ENCODE results near the gene MOB3A.
A peak's percentile ranks its signal among the peaks of the same experiment; 100 is the strongest.

The MOB3A gene

DNA sequence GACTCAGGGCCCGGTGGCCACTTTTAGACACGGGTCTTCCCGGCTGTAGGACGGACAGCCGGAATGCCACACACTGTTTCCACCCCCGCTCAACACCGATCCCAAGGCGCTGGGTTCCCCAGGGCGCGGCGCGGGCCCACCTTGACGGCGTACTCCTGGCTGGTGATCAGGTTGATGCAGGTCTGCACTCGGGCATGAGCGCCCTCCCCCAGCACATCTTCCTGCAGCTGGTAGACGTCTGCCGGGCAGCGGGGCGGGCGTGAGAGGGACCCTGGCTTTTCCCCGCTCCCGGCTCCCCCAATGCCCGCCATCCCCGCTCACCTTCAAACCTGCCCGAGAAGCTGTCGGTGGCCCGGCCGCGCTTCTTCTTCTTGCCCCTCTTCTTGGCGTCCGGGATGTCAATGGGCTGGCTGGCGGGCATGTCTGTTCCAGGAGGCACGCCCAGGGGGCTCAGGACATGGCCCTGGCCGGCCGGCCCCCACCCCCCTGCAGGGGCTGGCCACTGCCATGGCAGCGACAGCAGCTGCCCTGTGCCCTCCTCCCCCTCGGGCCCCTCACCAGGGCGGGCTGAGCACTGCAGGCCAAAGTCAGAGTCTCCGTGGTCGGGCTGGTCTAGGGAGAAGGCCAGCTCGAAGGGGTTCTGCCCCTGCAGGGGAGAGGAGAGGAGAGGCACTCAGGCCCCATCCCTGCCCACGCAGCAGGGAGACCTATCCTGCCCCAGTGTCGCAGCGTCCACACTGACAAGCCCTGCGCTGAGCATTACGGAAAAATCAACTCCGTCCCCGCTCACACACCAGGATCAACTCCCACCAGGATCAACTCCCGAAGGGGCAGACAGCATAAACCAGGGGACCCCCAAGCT, 49.8 kb downstream of the MOB3A start:
- peaks cover 41% of the 10 kb centered on the region for H3K4me1 Mint-ChIP-seq
- peak overlapping the region; percentile 85 for H3K4me3 Mint-ChIP-seq

GRCh38 chr19:2045501-2046045, 50.6 kb downstream of the MOB3A start:
- H3K9me3 Mint-ChIP-seq: no peaks in the 10 kb centered on the region
- ATAC-seq (replicated peaks; ENCODE audit: extremely low read depth, poor library complexity, severe bottlenecking): no peak
- H3K4me3 Mint-ChIP-seq: no peak overlapping the region
- peaks cover 70% of the 10 kb centered on the region for H3K36me3 Mint-ChIP-seq (ENCODE audit: insufficient read depth)
- peaks cover 42% of the 10 kb centered on the region for H3K4me1 Mint-ChIP-seq
- H3K27ac Mint-ChIP-seq (ENCODE audit: low read depth): peak overlapping the region; percentile 97
- no peaks in the 10 kb centered on the region for H3K27me3 Mint-ChIP-seq
- no peak for DNase-seq (ENCODE audit: low spot score in 2 of 2)

More for the DNA sequence above, 49.8 kb downstream of the MOB3A start:
- DNase-seq (ENCODE audit: low spot score in 2 of 2) (no peak), ATAC-seq (replicated peaks; ENCODE audit: extremely low read depth, poor library complexity, severe bottlenecking) (no peak)
- no peaks in the 10 kb centered on the region for H3K9me3 Mint-ChIP-seq
- no peaks in the 10 kb centered on the region for H3K27me3 Mint-ChIP-seq
- H3K36me3 Mint-ChIP-seq (ENCODE audit: insufficient read depth): peaks cover 66% of the 10 kb centered on the region
- H3K27ac Mint-ChIP-seq (ENCODE audit: low read depth): peak overlapping the region; percentile 97

DNA sequence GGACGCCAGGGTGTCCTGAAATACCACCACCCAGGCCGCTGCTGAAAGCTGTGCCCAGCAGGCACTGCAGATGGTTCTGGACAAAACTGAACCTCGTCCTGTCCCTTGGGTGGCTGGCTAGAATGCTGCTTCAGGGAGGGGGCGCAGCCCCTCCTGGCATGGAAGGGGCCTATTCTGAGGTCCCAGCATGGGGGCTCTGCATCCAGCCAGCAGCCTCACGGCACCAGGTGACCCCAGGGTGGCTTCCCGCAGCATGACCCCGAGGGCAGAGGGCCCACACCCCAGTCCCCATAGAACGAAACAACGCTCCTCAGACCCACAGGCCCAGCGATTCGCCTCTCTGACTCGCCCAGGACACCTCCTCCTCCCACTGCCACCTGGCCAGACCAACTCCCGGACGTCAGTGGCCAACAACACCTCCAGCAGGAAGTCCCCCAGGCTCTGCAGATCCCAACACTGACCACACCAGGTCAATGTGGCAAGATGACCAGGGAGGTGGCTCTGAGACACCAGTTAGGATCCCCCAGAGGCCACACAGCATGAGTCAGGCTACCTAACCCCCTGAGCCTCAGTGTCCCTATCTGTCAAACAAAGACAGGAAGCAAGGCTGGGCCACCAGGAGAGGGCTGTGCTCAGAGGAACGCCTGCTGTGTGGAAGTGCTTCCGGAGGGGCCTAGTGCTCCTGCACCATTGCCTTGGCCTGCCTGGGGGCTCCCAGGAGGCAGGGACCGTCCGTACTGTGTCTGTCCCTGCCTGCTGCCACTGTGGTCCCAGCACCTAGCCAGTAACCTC, 51.2 kb downstream of the MOB3A start:
- no peak for ATAC-seq (replicated peaks; ENCODE audit: extremely low read depth, poor library complexity, severe bottlenecking)
- Mint-ChIP-seq H3K27ac (ENCODE audit: low read depth) (peak overlapping the region; percentile 97), H3K4me1 (peaks cover 40% of the 10 kb centered on the region), H3K9me3 (no peaks in the 10 kb centered on the region), H3K36me3 (ENCODE audit: insufficient read depth) (peaks cover 66% of the 10 kb centered on the region), H3K27me3 (no peaks in the 10 kb centered on the region), H3K4me3 (no peak overlapping the region)
- DNase-seq (ENCODE audit: low spot score in 2 of 2): no peak

DNA sequence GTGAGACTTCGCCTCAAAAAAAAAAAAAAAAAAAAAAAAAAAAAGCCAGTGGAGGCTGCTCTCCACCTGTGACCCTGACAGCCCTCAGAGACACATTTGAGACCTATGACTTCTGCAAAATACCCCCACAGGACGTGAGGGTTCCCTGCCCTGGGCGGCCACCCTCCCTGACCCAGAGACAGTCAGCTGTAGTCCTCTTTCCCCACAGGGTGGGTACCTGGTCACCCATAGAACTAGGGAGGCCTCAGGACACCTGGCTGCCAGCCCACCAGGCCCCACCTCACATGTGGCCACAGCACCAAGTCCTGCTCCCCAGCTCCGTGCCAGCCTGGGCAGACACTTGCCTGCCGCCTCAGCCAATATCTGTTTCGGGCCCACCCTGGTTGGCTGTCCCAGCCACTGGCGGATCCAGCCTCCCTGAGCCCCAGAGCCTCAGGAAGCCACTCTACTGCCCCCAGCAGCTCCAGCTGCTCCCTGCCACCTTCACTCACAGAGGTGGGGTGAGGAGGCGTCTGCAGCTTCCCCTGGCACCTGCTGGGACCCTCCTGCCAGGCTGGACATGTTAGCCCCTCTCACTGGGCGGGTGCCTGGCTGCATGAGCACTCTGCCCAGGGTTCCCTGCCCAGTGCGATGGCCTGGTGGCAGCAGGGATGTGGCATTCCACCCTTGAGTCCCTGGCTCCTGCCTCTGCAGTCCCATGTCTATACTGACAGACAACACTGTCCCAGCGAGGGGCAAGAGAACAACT, 52.0 kb downstream of the MOB3A start:
- Mint-ChIP-seq H3K4me1 (peaks cover 39% of the 10 kb centered on the region), H3K27me3 (no peaks in the 10 kb centered on the region), H3K36me3 (ENCODE audit: insufficient read depth) (peaks cover 63% of the 10 kb centered on the region), H3K4me3 (peak overlapping the region; percentile 67), H3K9me3 (no peaks in the 10 kb centered on the region), H3K27ac (ENCODE audit: low read depth) (peak overlapping the region; percentile 97)
- DNase-seq (ENCODE audit: low spot score in 2 of 2) (no peak), ATAC-seq (replicated peaks; ENCODE audit: extremely low read depth, poor library complexity, severe bottlenecking) (no peak)

DNA sequence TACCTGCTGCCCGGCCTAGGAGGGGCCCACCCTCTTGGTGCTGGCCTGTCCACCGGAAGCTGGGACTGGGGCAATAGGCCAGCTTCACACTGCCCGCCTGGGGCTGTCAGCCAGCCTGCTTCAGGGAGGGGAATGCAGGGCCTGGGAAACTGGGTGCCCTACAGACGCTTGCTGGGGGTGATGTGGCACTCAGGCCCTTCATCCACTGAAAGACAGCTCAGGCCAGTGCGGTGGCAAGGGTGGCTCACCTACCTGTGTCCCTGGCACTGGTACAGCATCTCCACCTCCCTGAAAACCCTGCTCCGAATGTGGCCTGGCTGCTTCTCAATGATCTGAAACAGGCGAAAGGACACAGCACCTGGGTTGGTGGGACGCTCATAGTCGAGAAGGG, 52.9 kb downstream of the MOB3A start:
- no peaks in the 10 kb centered on the region for H3K9me3 Mint-ChIP-seq
- peaks cover 42% of the 10 kb centered on the region for H3K4me1 Mint-ChIP-seq
- ATAC-seq (replicated peaks; ENCODE audit: extremely low read depth, poor library complexity, severe bottlenecking): no peak
- DNase-seq (ENCODE audit: low spot score in 2 of 2): no peak
- H3K36me3 Mint-ChIP-seq (ENCODE audit: insufficient read depth): peaks cover 60% of the 10 kb centered on the region
- H3K27ac Mint-ChIP-seq (ENCODE audit: low read depth): peak overlapping the region; percentile 97
- H3K4me3 Mint-ChIP-seq: peak overlapping the region; percentile 67
- no peaks in the 10 kb centered on the region for H3K27me3 Mint-ChIP-seq

- peaks cover 56% of the 10 kb centered on the region for H3K36me3 Mint-ChIP-seq (ENCODE audit: insufficient read depth)
- no peaks in the 10 kb centered on the region for H3K27me3 Mint-ChIP-seq
- no peaks in the 10 kb centered on the region for H3K9me3 Mint-ChIP-seq
- no peak for ATAC-seq (replicated peaks; ENCODE audit: extremely low read depth, poor library complexity, severe bottlenecking)
- H3K4me3 Mint-ChIP-seq: peak overlapping the region; percentile 67
- peaks cover 38% of the 10 kb centered on the region for H3K4me1 Mint-ChIP-seq
- H3K27ac Mint-ChIP-seq (ENCODE audit: low read depth): peak overlapping the region; percentile 97
- DNase-seq (ENCODE audit: low spot score in 2 of 2): no peak
These were observed 53.5 kb downstream of the MOB3A start for GRCh38 chr19:2042485-2043250.

DNA sequence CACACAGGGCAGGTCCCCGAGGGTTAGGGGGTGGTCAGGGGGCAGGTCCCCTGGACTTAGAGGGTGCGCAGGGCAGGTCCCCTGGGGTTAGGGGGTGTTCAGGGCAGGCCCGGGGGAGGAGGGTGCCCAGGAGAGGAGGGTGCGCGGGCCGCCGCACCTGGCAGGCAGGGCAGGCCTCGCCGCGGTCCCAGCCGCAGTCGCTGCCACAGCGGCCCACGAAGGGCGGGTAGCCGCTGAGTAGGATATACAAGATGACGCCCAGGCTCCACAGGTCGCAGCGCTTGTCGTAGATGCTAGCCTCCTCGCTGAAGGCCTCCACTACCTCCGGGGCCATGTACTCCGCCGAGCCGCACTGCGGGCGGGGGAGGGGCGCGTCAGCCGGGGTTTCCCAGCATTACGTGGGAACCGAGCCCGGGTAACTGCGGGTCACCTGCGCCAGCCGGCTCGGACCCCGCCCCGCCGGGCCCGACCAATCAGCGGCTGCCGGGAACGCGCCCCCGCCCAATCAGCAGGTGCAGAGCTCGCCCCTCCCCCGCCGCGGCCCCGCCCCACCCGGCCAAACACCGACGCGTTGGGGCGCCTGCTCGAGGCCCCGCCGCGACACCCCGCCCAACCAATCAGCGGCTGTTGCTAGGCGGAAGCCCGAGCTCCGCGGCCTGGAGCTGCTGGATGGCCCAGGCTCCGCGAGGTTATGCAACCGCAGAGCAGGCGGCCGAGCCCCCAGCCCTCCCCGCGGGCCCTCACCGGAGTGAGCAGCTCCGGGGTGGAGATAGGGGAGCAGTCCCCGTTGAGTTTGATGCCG, 54.2 kb downstream of the MOB3A start:
- H3K9me3 Mint-ChIP-seq: no peaks in the 10 kb centered on the region
- no peaks in the 10 kb centered on the region for H3K27me3 Mint-ChIP-seq
- H3K4me1 Mint-ChIP-seq: peaks cover 30% of the 10 kb centered on the region
- peak overlapping the region; percentile 97 for H3K27ac Mint-ChIP-seq (ENCODE audit: low read depth)
- H3K36me3 Mint-ChIP-seq (ENCODE audit: insufficient read depth): peaks cover 51% of the 10 kb centered on the region
- ATAC-seq (replicated peaks; ENCODE audit: extremely low read depth, poor library complexity, severe bottlenecking) (peak; percentile 84), DNase-seq (ENCODE audit: low spot score in 2 of 2) (peak; percentile 98 to 100)
- H3K4me3 Mint-ChIP-seq: peak overlapping the region; percentile 67

GRCh38 chr19:2041433-2041682, 54.8 kb downstream of the MOB3A start:
- H3K4me3 Mint-ChIP-seq: peak overlapping the region; percentile 67
- no peaks in the 10 kb centered on the region for H3K27me3 Mint-ChIP-seq
- peak overlapping the region; percentile 97 for H3K27ac Mint-ChIP-seq (ENCODE audit: low read depth)
- H3K4me1 Mint-ChIP-seq: peaks cover 28% of the 10 kb centered on the region
- H3K36me3 Mint-ChIP-seq (ENCODE audit: insufficient read depth): peaks cover 49% of the 10 kb centered on the region
- peak in 1 of 2 donors; percentile 28 for DNase-seq (ENCODE audit: low spot score in 2 of 2)
- H3K9me3 Mint-ChIP-seq: no peaks in the 10 kb centered on the region
- no peak for ATAC-seq (replicated peaks; ENCODE audit: extremely low read depth, poor library complexity, severe bottlenecking)

DNA sequence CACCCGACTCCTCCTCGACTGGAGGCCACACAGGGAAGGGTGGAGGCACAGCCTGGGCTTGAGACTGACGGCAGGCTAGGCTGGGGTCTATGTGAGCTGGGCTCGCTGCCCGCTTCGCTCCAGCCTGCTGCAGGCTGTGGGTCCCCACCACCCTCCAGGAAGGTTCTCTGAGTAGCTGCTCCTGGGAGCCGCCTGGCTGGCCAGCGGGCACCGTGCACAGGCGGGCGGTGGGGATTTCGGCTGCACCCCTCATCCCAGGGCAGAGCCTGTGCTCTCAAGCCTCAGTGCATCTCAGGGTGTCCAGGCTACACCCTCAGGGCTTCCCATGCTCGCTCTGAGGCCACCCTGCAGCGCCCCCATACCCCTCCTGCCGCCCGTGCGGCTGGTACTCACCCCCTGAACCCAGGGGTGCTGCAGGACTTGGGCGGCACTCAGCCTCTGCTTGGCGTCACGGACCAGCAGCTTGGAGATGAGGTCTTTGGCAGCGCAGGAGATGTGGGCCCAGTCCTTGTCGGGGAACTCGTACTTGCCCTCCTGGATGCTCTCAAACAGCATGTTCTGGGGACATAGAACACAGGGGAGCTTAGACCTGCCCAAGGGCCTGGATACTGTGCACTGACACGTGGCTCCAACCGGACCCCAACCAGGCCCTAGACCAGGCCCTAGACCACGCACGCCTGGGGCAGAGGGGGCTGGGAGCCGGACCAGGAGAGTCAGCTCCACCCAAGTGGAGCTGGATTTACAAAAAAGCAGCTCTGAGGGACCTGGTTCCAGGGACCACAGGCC, 55.3 kb downstream of the MOB3A start:
- peaks cover 28% of the 10 kb centered on the region for H3K4me1 Mint-ChIP-seq
- H3K36me3 Mint-ChIP-seq (ENCODE audit: insufficient read depth): peaks cover 49% of the 10 kb centered on the region
- ATAC-seq (replicated peaks; ENCODE audit: extremely low read depth, poor library complexity, severe bottlenecking) (no peak), DNase-seq (ENCODE audit: low spot score in 2 of 2) (no peak)
- no peaks in the 10 kb centered on the region for H3K27me3 Mint-ChIP-seq
- H3K4me3 Mint-ChIP-seq: peak overlapping the region; percentile 67
- peak overlapping the region; percentile 97 for H3K27ac Mint-ChIP-seq (ENCODE audit: low read depth)
- no peaks in the 10 kb centered on the region for H3K9me3 Mint-ChIP-seq

DNA sequence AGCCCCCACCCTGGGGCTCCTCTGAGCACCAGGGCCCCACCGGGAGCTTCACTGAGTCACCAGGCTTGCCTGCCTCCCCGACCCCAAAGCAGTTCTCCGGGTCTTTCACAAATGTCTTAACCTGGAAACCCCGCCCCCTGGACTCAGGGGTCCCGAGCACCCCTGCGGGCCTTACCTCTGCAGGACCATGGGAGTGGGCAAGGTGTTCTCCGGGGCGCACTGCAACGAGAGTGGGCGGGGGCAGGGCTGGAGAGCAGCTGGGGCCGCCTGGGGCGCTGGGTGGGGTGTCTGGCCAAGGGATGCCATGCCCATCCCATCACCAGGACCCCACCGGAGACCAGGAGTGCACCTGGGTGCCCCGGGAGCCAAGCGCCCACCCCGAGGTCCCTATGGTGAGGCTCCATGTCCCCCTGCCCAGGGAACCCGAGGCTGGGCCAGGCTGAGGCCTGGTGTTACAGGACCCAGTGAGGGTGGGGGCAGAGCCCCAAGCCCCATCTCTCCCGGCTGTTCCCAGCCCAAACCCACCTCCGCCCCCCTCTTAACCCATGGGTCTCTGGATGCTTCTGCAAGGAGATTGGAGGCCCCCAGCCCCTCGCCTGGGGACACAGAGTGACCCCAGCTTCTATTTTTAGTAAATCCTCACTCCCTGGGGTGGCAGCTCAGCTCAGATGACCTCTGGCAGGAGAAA, 56.0 kb downstream of the MOB3A start:
- no peaks in the 10 kb centered on the region for H3K27me3 Mint-ChIP-seq
- H3K4me3 Mint-ChIP-seq: no peak overlapping the region
- peaks cover 45% of the 10 kb centered on the region for H3K36me3 Mint-ChIP-seq (ENCODE audit: insufficient read depth)

More for the DNA sequence above, 56.0 kb downstream of the MOB3A start:
- Mint-ChIP-seq H3K27ac (ENCODE audit: low read depth) (no peak overlapping the region), H3K9me3 (no peaks in the 10 kb centered on the region), H3K4me1 (peaks cover 31% of the 10 kb centered on the region)
- ATAC-seq (replicated peaks; ENCODE audit: extremely low read depth, poor library complexity, severe bottlenecking) (no peak), DNase-seq (ENCODE audit: low spot score in 2 of 2) (no peak)

Measured in central memory CD8-positive, alpha-beta T cell (primary cell).